Measurements from ENCODE around the gene BTBD1. TPM values are rescaled to one million over a fixed set of nuclear protein-coding genes. Genes with fewer than 3 reads are reported as not detected.
"Not testable (repeated sequence)": the region's sequence is repeated elsewhere in the genome, so short reads cannot be mapped to it uniquely, and the experiment has no call there.

The BTBD1 gene
- total RNA-seq, 1 experiment from 2014 or later: 83.9 TPM

GRCh38 chr15:83044156-83044555 lies 22.9 kb downstream of the BTBD1 start:
- peaks cover 41% of the 10 kb centered on the region for H3K79me2 ChIP-seq (ENCODE audit: low read length)
- intact Hi-C loops (cut with micrococcal nuclease): no loop called here
- CTCF ChIA-PET: no interaction called here

GRCh38 chr15:83039206-83039605 lies 27.8 kb downstream of the BTBD1 start:
- no peak overlapping the region for H3K9ac ChIP-seq (ENCODE audit: low read length)
- H3K27me3 ChIP-seq (ENCODE audit: low read length): no peaks in the 10 kb centered on the region
- H3F3A ChIP-seq (ENCODE audit: low read length, unreplicated experiment): no peaks in the 10 kb centered on the region
- no peak overlapping the region for H2AFZ ChIP-seq (ENCODE audit: low read length)
- peaks cover 5% of the 10 kb centered on the region; the same call in 1 of the 2 replicates for H4K20me1 ChIP-seq (ENCODE audit: low read length)
- ATAC-seq (no peak), DNase-seq (no peak)
- no peaks in the 10 kb centered on the region for H3K4me1 ChIP-seq (ENCODE audit: insufficient read depth, low read length)
- peaks cover 78% of the 10 kb centered on the region for H3K79me2 ChIP-seq (ENCODE audit: low read length)
- no peak overlapping the region for H3K4me3 ChIP-seq (ENCODE audit: low read length)
- ChIA-PET CTCF (no interaction called here), POLR2A (ENCODE audit: unreplicated experiment) (no interaction called here)
- BruUV-seq (replicated peaks): no TSS peak
- intact Hi-C loops (cut with micrococcal nuclease): no loop called here
- no peaks in the 10 kb centered on the region for H3K9me3 ChIP-seq (ENCODE audit: low read length)
- no peak overlapping the region for H3K4me2 ChIP-seq (ENCODE audit: low read length)
- TF ChIP-seq, protein P1, sequence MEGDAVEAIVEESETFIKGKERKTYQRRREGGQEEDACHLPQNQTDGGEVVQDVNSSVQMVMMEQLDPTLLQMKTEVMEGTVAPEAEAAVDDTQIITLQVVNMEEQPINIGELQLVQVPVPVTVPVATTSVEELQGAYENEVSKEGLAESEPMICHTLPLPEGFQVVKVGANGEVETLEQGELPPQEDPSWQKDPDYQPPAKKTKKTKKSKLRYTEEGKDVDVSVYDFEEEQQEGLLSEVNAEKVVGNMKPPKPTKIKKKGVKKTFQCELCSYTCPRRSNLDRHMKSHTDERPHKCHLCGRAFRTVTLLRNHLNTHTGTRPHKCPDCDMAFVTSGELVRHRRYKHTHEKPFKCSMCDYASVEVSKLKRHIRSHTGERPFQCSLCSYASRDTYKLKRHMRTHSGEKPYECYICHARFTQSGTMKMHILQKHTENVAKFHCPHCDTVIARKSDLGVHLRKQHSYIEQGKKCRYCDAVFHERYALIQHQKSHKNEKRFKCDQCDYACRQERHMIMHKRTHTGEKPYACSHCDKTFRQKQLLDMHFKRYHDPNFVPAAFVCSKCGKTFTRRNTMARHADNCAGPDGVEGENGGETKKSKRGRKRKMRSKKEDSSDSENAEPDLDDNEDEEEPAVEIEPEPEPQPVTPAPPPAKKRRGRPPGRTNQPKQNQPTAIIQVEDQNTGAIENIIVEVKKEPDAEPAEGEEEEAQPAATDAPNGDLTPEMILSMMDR (conservative IDR thresholded peaks at IDR 0.05; ENCODE audit: low read depth, low read length): no peak
- TF ChIP-seq EZH2 (IDR thresholded peaks at IDR 0.05; ENCODE audit: low read length, unreplicated experiment): no peak
- H3K9me2 ChIP-seq (replicated peaks; ENCODE audit: low read length): no peaks in the 10 kb centered on the region
- peaks cover 32% of the 10 kb centered on the region for H3K36me3 ChIP-seq (ENCODE audit: low read depth, low read length)
- H3K27ac ChIP-seq (ENCODE audit: low read length): no peak overlapping the region

More at GRCh38 chr15:83044156-83044555, 22.9 kb downstream of the BTBD1 start:
- H3K9me3 ChIP-seq (ENCODE audit: low read length): no peaks in the 10 kb centered on the region
- POLR2A ChIA-PET (ENCODE audit: unreplicated experiment): no interaction called here
- H3K27ac ChIP-seq (ENCODE audit: low read length): no peak overlapping the region
- peaks cover 4% of the 10 kb centered on the region; the same call in 1 of the 2 replicates for H3K4me1 ChIP-seq (ENCODE audit: insufficient read depth, low read length)
- H3K27me3 ChIP-seq (ENCODE audit: low read length): no peaks in the 10 kb centered on the region
- H3K4me2 ChIP-seq (ENCODE audit: low read length): no peak overlapping the region
- H3K36me3 ChIP-seq (ENCODE audit: low read depth, low read length): peaks cover 50% of the 10 kb centered on the region
- BruUV-seq (replicated peaks): no TSS peak
- H2AFZ ChIP-seq (ENCODE audit: low read length): no peak overlapping the region
- H4K20me1 ChIP-seq (ENCODE audit: low read length): no peaks in the 10 kb centered on the region; the same call in 1 of the 2 replicates
- H3K4me3 ChIP-seq (ENCODE audit: low read length): no peak overlapping the region
- H3F3A ChIP-seq (ENCODE audit: low read length, unreplicated experiment): no peaks in the 10 kb centered on the region
- no peak for TF ChIP-seq EZH2 (IDR thresholded peaks at IDR 0.05; ENCODE audit: low read length, unreplicated experiment)
- TF ChIP-seq EZH2phosphoT487 (IDR thresholded peaks at IDR 0.05; ENCODE audit: borderline replicate concordance, low read length): no peak
- TF ChIP-seq, protein P1 (conservative IDR thresholded peaks at IDR 0.05; ENCODE audit: low read depth, low read length): no peak
- DNase-seq: no peak
- no peak overlapping the region for H3K9ac ChIP-seq (ENCODE audit: low read length)
- no peaks in the 10 kb centered on the region for H3K9me2 ChIP-seq (replicated peaks; ENCODE audit: low read length)
- no peak for ATAC-seq

DNA sequence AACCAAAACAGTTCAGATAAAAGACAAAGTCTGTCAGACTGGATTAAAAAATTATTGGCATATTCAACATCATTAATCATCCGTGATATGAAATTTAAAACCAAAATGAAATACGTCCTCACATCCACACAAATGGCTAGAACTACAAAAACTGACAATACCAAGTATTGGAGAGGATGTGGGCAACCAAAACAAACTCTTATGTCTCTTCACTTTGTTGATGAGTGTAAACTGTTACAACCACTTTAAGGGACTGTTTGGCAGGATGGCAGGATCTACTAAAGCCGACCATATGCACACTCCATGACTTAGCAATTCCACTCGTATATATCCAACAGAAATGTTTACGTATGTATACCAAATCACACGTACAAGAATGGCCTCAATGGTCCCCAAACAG lies 30.8 kb downstream of the BTBD1 start:
- H2AFZ ChIP-seq (ENCODE audit: low read length): no peak overlapping the region
- no peak overlapping the region for H3K9ac ChIP-seq (ENCODE audit: low read length)
- TF ChIP-seq EZH2 (IDR thresholded peaks at IDR 0.05; ENCODE audit: low read length, unreplicated experiment) (no peak), EZH2phosphoT487 (IDR thresholded peaks at IDR 0.05; ENCODE audit: borderline replicate concordance, low read length) (no peak)
- TF ChIP-seq, protein P1 (conservative IDR thresholded peaks at IDR 0.05; ENCODE audit: low read depth, low read length): no peak
- no peaks in the 10 kb centered on the region for H3K4me1 ChIP-seq (ENCODE audit: insufficient read depth, low read length)
- no peak overlapping the region for H3K4me2 ChIP-seq (ENCODE audit: low read length)
- intact Hi-C loops (cut with micrococcal nuclease): no loop called here
- DNase-seq (no peak), ATAC-seq (no peak)
- ChIA-PET POLR2A (ENCODE audit: unreplicated experiment) (no interaction called here), CTCF (no interaction called here)
- peaks cover 89% of the 10 kb centered on the region for H3K79me2 ChIP-seq (ENCODE audit: low read length)
- H3K27ac ChIP-seq (ENCODE audit: low read length): no peak overlapping the region
- H3K4me3 ChIP-seq (ENCODE audit: low read length): no peak overlapping the region
- H3K36me3 ChIP-seq (ENCODE audit: low read depth, low read length): peaks cover 20% of the 10 kb centered on the region
- H3K27me3 ChIP-seq (ENCODE audit: low read length): no peaks in the 10 kb centered on the region
- no peaks in the 10 kb centered on the region for H3K9me3 ChIP-seq (ENCODE audit: low read length)
- H3K9me2 ChIP-seq (replicated peaks; ENCODE audit: low read length): no peaks in the 10 kb centered on the region
- no peaks in the 10 kb centered on the region for H3F3A ChIP-seq (ENCODE audit: low read length, unreplicated experiment)
- no TSS peak for BruUV-seq (replicated peaks)
- peaks cover 5% of the 10 kb centered on the region; the same call in 1 of the 2 replicates for H4K20me1 ChIP-seq (ENCODE audit: low read length)

GRCh38 chr15:83031234-83031633 lies 35.8 kb downstream of the BTBD1 start:
- H3K27me3 ChIP-seq (ENCODE audit: low read length); H3F3A ChIP-seq (ENCODE audit: low read length, unreplicated experiment); H3K9me3 ChIP-seq (ENCODE audit: low read length); H3K4me2 ChIP-seq (ENCODE audit: low read length); BruUV-seq (replicated peaks); CTCF ChIA-PET; ATAC-seq; H3K4me3 ChIP-seq (ENCODE audit: low read length); H3K27ac ChIP-seq (ENCODE audit: low read length); H3K4me1 ChIP-seq (ENCODE audit: insufficient read depth, low read length); H3K9me2 ChIP-seq (replicated peaks; ENCODE audit: low read length); DNase-seq; H3K9ac ChIP-seq (ENCODE audit: low read length); POLR2A ChIA-PET (ENCODE audit: unreplicated experiment); intact Hi-C loops (cut with micrococcal nuclease); H4K20me1 ChIP-seq (ENCODE audit: low read length); H2AFZ ChIP-seq (ENCODE audit: low read length): not testable (repeated sequence)
- peaks cover 53% of the 10 kb centered on the region for H3K79me2 ChIP-seq (ENCODE audit: low read length)
- H3K36me3 ChIP-seq (ENCODE audit: low read depth, low read length): peaks cover 17% of the 10 kb centered on the region
